H1 (cell line): ENCODE results near the gene RUFY2. TPM values are rescaled to one million over a fixed set of nuclear protein-coding genes. Genes with fewer than 3 reads are reported as not detected.

Source experiments
- CTCF ChIA-PET: fragments of 300-600 bp; sonication (Branson Sonifier 250); formaldehyde crosslinking; loops from one replicate; lab custom pipeline; 2021; ENCODE audit not compliant: partially characterized antibody; lab: Charles Lee
- POLR2A ChIA-PET: fragments of 300-600 bp; sonication (Branson Sonifier 250); formaldehyde crosslinking; loops from one replicate; lab custom pipeline; 2021; ENCODE audit warnings: inconsistent platforms; ENCODE audit not compliant: partially characterized antibody; lab: Charles Lee
- DNase-seq, 2 experiments: peaks; one replicate each; pipeline versions ENCODE4 v3.0.0 to v3.0.0-alpha.2; 2010 to 2022; ENCODE audit warnings: low spot score in 2 of 2, low read depth in 1 of 2, mixed read lengths in 1 of 2
- FAIRE-seq: peaks from 2 replicates; lab custom pipeline; 2011; peaks lifted over from hg19 to GRCh38; lab: Jason Lieb, UNC
- H2AFZ ChIP-seq: 2 replicates; pipeline ENCODE4 v1.8.1; 2012; ENCODE audit warnings: low read length, inconsistent platforms
- H2AK5ac ChIP-seq: 2 replicates; pipeline ENCODE4 v1.6.1; 2013; ENCODE audit warnings: low read depth, low read length
- H2BK120ac ChIP-seq: replicated peaks from 2 replicates; pipeline ENCODE3; 2013; ENCODE audit warnings: low read depth, low read length, inconsistent platforms
- H2BK12ac ChIP-seq: 2 replicates; pipeline ENCODE4 v1.6.1; 2013; ENCODE audit warnings: low read depth, low read length
- H2BK15ac ChIP-seq: 2 replicates; pipeline ENCODE4 v1.6.1; 2013; ENCODE audit warnings: low read length
- H2BK20ac ChIP-seq: 2 replicates; pipeline ENCODE4 v1.6.1; 2013; ENCODE audit warnings: low read length
- H2BK5ac ChIP-seq: 2 replicates; pipeline ENCODE4 v1.6.1; 2013; ENCODE audit warnings: low read depth, low read length
- H3K14ac ChIP-seq: 2 replicates; pipeline ENCODE4 v1.6.1; 2013; ENCODE audit warnings: inconsistent platforms; ENCODE audit not compliant: insufficient read length
- H3K18ac ChIP-seq: 2 replicates; pipeline ENCODE4 v1.6.1; 2013; ENCODE audit warnings: low read length; ENCODE audit errors: extremely low read depth
- H3K23ac ChIP-seq: 2 replicates; pipeline ENCODE4 v1.6.1; 2013; ENCODE audit warnings: inconsistent platforms; ENCODE audit not compliant: insufficient read length
- H3K23me2 ChIP-seq: 2 replicates; pipeline ENCODE4 v1.6.1; 2013; ENCODE audit warnings: low read depth, low read length
- H3K27ac ChIP-seq: 2 replicates; pipeline ENCODE4 v1.6.1; 2011; ENCODE audit warnings: low read depth, low read length, inconsistent platforms
- H3K27me3 ChIP-seq, 4 experiments: replicated peaks in 1 of 4; 1 replicate in 1 of 4; 2 replicates in 3 of 4; pipeline versions ENCODE4 v1.6.1 to v1.8.1; 2011 to 2013; ENCODE audit warnings: low read length in 3 of 4, mild to moderate bottlenecking in 3 of 4, inconsistent platforms in 2 of 4, mixed read lengths in 2 of 4, moderate library complexity in 1 of 4; ENCODE audit not compliant: control insufficient read depth in 3 of 4, insufficient read depth in 3 of 4; ENCODE audit errors: extremely low read depth in 1 of 4
- H3K36me3 ChIP-seq, 4 experiments: 2 replicates each; pipeline versions ENCODE4 v1.6.1 to v1.8.1; 2011 to 2013; ENCODE audit warnings: mild to moderate bottlenecking in 4 of 4, low read length in 3 of 4, moderate library complexity in 2 of 4, control low read depth in 1 of 4, inconsistent platforms in 1 of 4; ENCODE audit not compliant: insufficient read depth in 4 of 4, control insufficient read depth in 2 of 4
- H3K4ac ChIP-seq: replicated peaks from 2 replicates; pipeline ENCODE3; 2013; ENCODE audit warnings: low read length, low read depth, mixed read lengths, inconsistent platforms; ENCODE audit not compliant: insufficient read length
- H3K4me1 ChIP-seq, 4 experiments: replicated peaks in 1 of 4; 1 replicate in 1 of 4; 2 replicates in 3 of 4; pipeline versions ENCODE4 v1.6.1 to v1.8.1; 2011 to 2013; ENCODE audit warnings: low read length in 3 of 4, inconsistent platforms in 2 of 4, mixed read lengths in 1 of 4; ENCODE audit not compliant: insufficient read depth in 4 of 4, control insufficient read depth in 3 of 4
- H3K4me2 ChIP-seq, 2 experiments: 2 replicates each; pipeline versions ENCODE4 v1.6.1 to v1.8.1; 2011 to 2013; ENCODE audit warnings: low read depth in 2 of 2, low read length in 2 of 2, control low read depth in 1 of 2, inconsistent platforms in 1 of 2, mild to moderate bottlenecking in 1 of 2; ENCODE audit not compliant: insufficient read depth in 1 of 2
- H3K4me3 ChIP-seq, 4 experiments: fragments of 200-600, 300-600 bp in 1 of 4; sonication (generic), shearing (Covaris generic), sonication (Bioruptor Twin) in 1 of 4; 2 replicates each; pipeline versions ENCODE4 v1.5.1 to v1.8.1; 2011 to 2016; ENCODE audit warnings: low read length in 4 of 4, low read depth in 3 of 4, control low read depth in 2 of 4, inconsistent platforms in 2 of 4, mild to moderate bottlenecking in 2 of 4, mixed read lengths in 1 of 4, moderate library complexity in 1 of 4; ENCODE audit not compliant: insufficient read depth in 2 of 4; ENCODE audit errors: extremely low read depth in 1 of 4
- H3K56ac ChIP-seq: replicated peaks from 2 replicates; pipeline ENCODE3; 2013; ENCODE audit warnings: low read depth, mild to moderate bottlenecking, mixed read lengths, low read length, inconsistent platforms; ENCODE audit not compliant: insufficient read length
- H3K79me1 ChIP-seq: 2 replicates; pipeline ENCODE4 v1.6.1; 2013; ENCODE audit warnings: low read depth, low read length, control low read depth
- H3K79me2 ChIP-seq, 2 experiments: 2 replicates each; pipeline versions ENCODE4 v1.6.1 to v1.8.1; 2012 to 2013; ENCODE audit warnings: low read length in 2 of 2, mild to moderate bottlenecking in 2 of 2, inconsistent platforms in 1 of 2; ENCODE audit not compliant: insufficient read depth in 2 of 2, control insufficient read depth in 1 of 2
- H3K9ac ChIP-seq, 4 experiments: replicated peaks in 1 of 4; 1 replicate in 1 of 4; 2 replicates in 3 of 4; pipeline versions ENCODE4 v1.6.1 to v1.8.1; 2011 to 2013; ENCODE audit warnings: low read depth in 3 of 4, low read length in 3 of 4, control low read depth in 2 of 4, mild to moderate bottlenecking in 2 of 4, moderate library complexity in 2 of 4, inconsistent platforms in 1 of 4; ENCODE audit errors: extremely low read depth in 1 of 4
- H3K9me3 ChIP-seq, 2 experiments: 2 replicates each; pipeline versions ENCODE4 v1.6.1 to v1.8.1; 2012 to 2013; ENCODE audit warnings: mild to moderate bottlenecking in 2 of 2, moderate library complexity in 2 of 2, control low read depth in 1 of 2, inconsistent platforms in 1 of 2, low read depth in 1 of 2, low read length in 1 of 2, mixed read lengths in 1 of 2; ENCODE audit not compliant: insufficient read depth in 2 of 2
- H4K20me1 ChIP-seq, 2 experiments: replicated peaks in 1 of 2; 2 replicates each; pipeline versions ENCODE3 to v1.8.1; 2011 to 2013; ENCODE audit warnings: inconsistent platforms in 2 of 2, low read length in 2 of 2, mild to moderate bottlenecking in 1 of 2; ENCODE audit not compliant: insufficient read depth in 2 of 2, control insufficient read depth in 1 of 2
- H4K5ac ChIP-seq: 2 replicates; pipeline ENCODE4 v1.6.1; 2013; ENCODE audit warnings: low read length, low read depth, mixed read lengths, inconsistent platforms; ENCODE audit not compliant: insufficient read length
- H4K8ac ChIP-seq: 2 replicates; pipeline ENCODE4 v1.8.0; 2013; ENCODE audit warnings: mild to moderate bottlenecking, moderate library complexity, low read length, inconsistent platforms; ENCODE audit not compliant: insufficient read depth; ENCODE audit errors: extremely low read depth
- H4K91ac ChIP-seq: replicated peaks from 2 replicates; pipeline ENCODE3; 2013; ENCODE audit warnings: low read length, mixed read lengths, inconsistent platforms; ENCODE audit not compliant: insufficient read length
- CBX5 ChIP-seq: fragments of 300-800, 300-1000 bp; sonication (generic); IDR thresholded peaks from 2 replicates; pipeline ENCODE4 v1.7.1; 2016; ENCODE audit warnings: antibody characterized with exemption, low read length, low read depth
- CHD2 ChIP-seq: IDR thresholded peaks from 2 replicates; pipeline ENCODE4 v1.6.1; 2012; ENCODE audit warnings: low read length, improper control_type of control experiment
- EGR1 ChIP-seq: IDR thresholded peaks from 2 replicates; pipeline ENCODE4 v1.6.1; 2011; ENCODE audit warnings: low read depth, low read length, borderline replicate concordance
- EZH2 ChIP-seq: fragments of 200-600 bp; sonication (generic); IDR thresholded peaks from 2 replicates; pipeline ENCODE4 v1.7.1; 2012; ENCODE audit warnings: low read depth, mild to moderate bottlenecking, moderate library complexity, low read length, inconsistent platforms; ENCODE audit not compliant: severe bottlenecking
- JUND ChIP-seq: IDR thresholded peaks from 2 replicates; pipeline ENCODE4 v1.6.1; 2011; ENCODE audit warnings: mild to moderate bottlenecking, improper control_type of control experiment, low read length
- NRF1 ChIP-seq: IDR thresholded peaks from 2 replicates; pipeline ENCODE4 v1.6.1; 2011; ENCODE audit warnings: mild to moderate bottlenecking, low read depth, low read length, improper control_type of control experiment
- RXRA ChIP-seq: IDR thresholded peaks from 2 replicates; pipeline ENCODE4 v1.6.1; 2011; ENCODE audit warnings: low read depth, mild to moderate bottlenecking, low read length, moderate library complexity; ENCODE audit not compliant: insufficient read depth
- TAF7 ChIP-seq: optimal IDR thresholded peaks from 2 replicates; pipeline ENCODE3; 2011; ENCODE audit warnings: low read depth, mild to moderate bottlenecking, inconsistent platforms, low read length, moderate library complexity, borderline replicate concordance
- WGBS, 2 experiments: shearing (Covaris generic) in 1 of 2; methylation state at CpG; one replicate each; pipeline versions ENCODE4 v1.1.6 to v1.1.7; 2013 to 2015; ENCODE audit warnings: low lambda C conversion rate in 2 of 2, mixed read lengths in 2 of 2, inconsistent platforms in 1 of 2, low coverage in 1 of 2, missing lambda C conversion rate in 1 of 2; ENCODE audit not compliant: insufficient replicate concordance in 2 of 2, insufficient coverage in 1 of 2, insufficient read length in 1 of 2; ENCODE audit errors: extremely low coverage in 1 of 2, missing lambda C conversion rate in 1 of 2; 5-methylcytosine and 5-hydroxymethylcytosine counted together
- polyA plus RNA-seq, 7 experiments: library from polyadenylated mRNA; depleted of rRNA in 3 of 7; stranded (reverse) in 5 of 7; unstranded in 2 of 7; fragments of >200 nt in 5 of 7; fragments of 200-250 nt in 2 of 7; gene quantifications; 1 replicate in 5 of 7; 2 replicates in 1 of 7; 4 replicates in 1 of 7; pipeline versions ENCODE4 v1.2.1 to v1.2.3, GENCODE V29; 2011 to 2013; ENCODE audit warnings: missing spikeins in 2 of 7, mixed read lengths in 2 of 7
- total RNA-seq: library from RNA; stranded (reverse); fragmentation: NEBNext Ultra II Directional; extraction: Animal tissue kit (Norgen Biotek cat#: 25700); gene quantifications from 2 replicates; pipeline ENCODE4 v1.2.1, GENCODE V29; 2021
- TF ChIP-seq, protein P1 (sequence below): IDR thresholded peaks from 2 replicates; pipeline ENCODE4 v1.6.1; 2011; ENCODE audit warnings: low read depth, mild to moderate bottlenecking, low read length; ENCODE audit not compliant: insufficient read depth

The RUFY2 gene
- total and polyA plus RNA-seq, 2 of the 8 experiments (the other 6 are each of a cell fraction or from before 2014, with no cell fraction given): 3.4 to 12.0 TPM

- H3K23me2 ChIP-seq: no peaks in the 10 kb centered on the region
- H3K4me2 ChIP-seq: no peak overlapping the region
- DNase-seq: no peak
- no peak overlapping the region for H3K14ac ChIP-seq
- no peak overlapping the region for H2BK5ac ChIP-seq
- H3K27ac ChIP-seq: no peak overlapping the region
- no peaks in the 10 kb centered on the region for H3K4me1 ChIP-seq
- no peak overlapping the region for H2BK15ac ChIP-seq
- 93% methylated on average over 2 of the region's 2 CpGs; no CpG with 5 or more reads in 1 of the 2 experiments for WGBS, 2 experiments
- H4K20me1 ChIP-seq: no peaks in the 10 kb centered on the region
- H3K36me3 ChIP-seq: peaks cover 0 to 9% (median 2%) of the 10 kb centered on the region in 4 experiments; a peak in 2 of 8 replicates
- no peaks in the 10 kb centered on the region for H3K79me1 ChIP-seq
- CTCF ChIA-PET: no interaction called here
- no peak overlapping the region for H3K23ac ChIP-seq
- H3K9ac ChIP-seq: no peak overlapping the region
- no peaks in the 10 kb centered on the region for H3K79me2 ChIP-seq
- H2BK12ac ChIP-seq: no peak overlapping the region
- H3K27me3 ChIP-seq: no peaks in the 10 kb centered on the region
- no peak overlapping the region for H4K5ac ChIP-seq
- no peak overlapping the region for H3K18ac ChIP-seq
- H4K91ac ChIP-seq: no peak overlapping the region
- H2AFZ ChIP-seq: no peak overlapping the region
- H2BK120ac ChIP-seq: no peak overlapping the region
- POLR2A ChIA-PET: no interaction called here
- no peak overlapping the region for H3K4ac ChIP-seq
- H4K8ac ChIP-seq: no peak overlapping the region
- no peak overlapping the region for H3K4me3 ChIP-seq
- no peak overlapping the region for H2AK5ac ChIP-seq
- no peak overlapping the region for H3K56ac ChIP-seq
- no peak for FAIRE-seq
- H2BK20ac ChIP-seq: no peak overlapping the region
- H3K9me3 ChIP-seq: no peaks in the 10 kb centered on the region
- TF ChIP-seq EZH2 (no peak), JUND (no peak), TAF7 (no peak), EGR1 (no peak), CHD2 (no peak), CBX5 (no peak), NRF1 (no peak), RXRA (no peak)
- TF ChIP-seq, protein P1, sequence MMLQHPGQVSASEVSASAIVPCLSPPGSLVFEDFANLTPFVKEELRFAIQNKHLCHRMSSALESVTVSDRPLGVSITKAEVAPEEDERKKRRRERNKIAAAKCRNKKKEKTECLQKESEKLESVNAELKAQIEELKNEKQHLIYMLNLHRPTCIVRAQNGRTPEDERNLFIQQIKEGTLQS: no peak
These were observed 41.5 kb downstream of the RUFY2 start for GRCh38 chr10:68365611-68366010.
